NCI-H1436 (cell line): ENCODE results near the gene GRID2.
"Not testable (repeated sequence)": the region's sequence is repeated elsewhere in the genome, so short reads cannot be mapped to it uniquely, and the experiment has no call there.

ENCODE experiments used
- DNase-seq: peaks from one replicate; lab custom pipeline; 2025; lab: John Stamatoyannopoulos, UW

The GRID2 gene

GRCh38 chr4:93515208-93515607 is 1211.4 kb downstream of the GRID2 start:
- DNase-seq: no peak

GRCh38 chr4:93529692-93530372 is 1226.1 kb downstream of the GRID2 start:
- DNase-seq: no peak

- no peak for DNase-seq
Observed at GRCh38 chr4:93532234-93532633, 1228.5 kb downstream of the GRID2 start.

GRCh38 chr4:93540562-93540961 is 1236.8 kb downstream of the GRID2 start:
- no peak for DNase-seq

GRCh38 chr4:93561842-93562241 is 1258.1 kb downstream of the GRID2 start:
- no peak for DNase-seq

GRCh38 chr4:93568758-93569157 is 1265.0 kb downstream of the GRID2 start:
- DNase-seq: no peak

- no peak for DNase-seq
Observed at GRCh38 chr4:93573285-93573684, 1269.5 kb downstream of the GRID2 start.

- DNase-seq: no peak
Observed at GRCh38 chr4:93578942-93579341, 1275.2 kb downstream of the GRID2 start.

- no peak for DNase-seq
Observed at GRCh38 chr4:93605163-93605562, 1301.4 kb downstream of the GRID2 start.

GRCh38 chr4:93617606-93618005 is 1313.8 kb downstream of the GRID2 start:
- DNase-seq: no peak

- no peak for DNase-seq
Observed at GRCh38 chr4:93633721-93634120, 1330.0 kb downstream of the GRID2 start.

GRCh38 chr4:93635943-93636342 is 1332.2 kb downstream of the GRID2 start:
- no peak for DNase-seq

- DNase-seq: no peak
Observed at GRCh38 chr4:93645120-93645519, 1341.4 kb downstream of the GRID2 start.

- DNase-seq: no peak
Observed at GRCh38 chr4:93646233-93646930, 1342.6 kb downstream of the GRID2 start.

- no peak for DNase-seq
Observed at GRCh38 chr4:93648258-93648657, 1344.5 kb downstream of the GRID2 start.

GRCh38 chr4:93649828-93650227 is 1346.1 kb downstream of the GRID2 start:
- DNase-seq: no peak

- DNase-seq: no peak
Observed at GRCh38 chr4:93654211-93654610, 1350.4 kb downstream of the GRID2 start.

GRCh38 chr4:93657527-93657926 is 1353.8 kb downstream of the GRID2 start:
- no peak for DNase-seq

- DNase-seq: no peak
Observed at GRCh38 chr4:93658443-93658842, 1354.7 kb downstream of the GRID2 start.

- DNase-seq: no peak
Observed at GRCh38 chr4:93659629-93660028, 1355.9 kb downstream of the GRID2 start.

GRCh38 chr4:93660036-93660435 is 1356.3 kb downstream of the GRID2 start:
- no peak for DNase-seq

- no peak for DNase-seq
Observed at GRCh38 chr4:93670434-93670833, 1366.7 kb downstream of the GRID2 start.

- DNase-seq: no peak
Observed at GRCh38 chr4:93671093-93671492, 1367.3 kb downstream of the GRID2 start.

- DNase-seq: not testable (repeated sequence)
Observed at GRCh38 chr4:93676937-93677336, 1373.2 kb downstream of the GRID2 start.
